Measurements from ENCODE around the gene PHYH.

The PHYH gene

GRCh38 chr10:13317474-13317873, 17.6 kb upstream of the PHYH start:
- H3K9me3 ChIP-seq (ENCODE audit: insufficient read depth, low read length) = no peaks in the 10 kb centered on the region
- no peak for DNase-seq (ENCODE audit: low read depth, low spot score)
- H3K9ac ChIP-seq (ENCODE audit: insufficient read length, low read depth) = no peak overlapping the region
- H3K36me3 ChIP-seq (ENCODE audit: insufficient read depth, insufficient read length, low read length) = peaks cover 30% of the 10 kb centered on the region
- no peaks in the 10 kb centered on the region for H3K27me3 ChIP-seq (ENCODE audit: insufficient read depth, insufficient read length)
- no peak for TF ChIP-seq YY1 (IDR thresholded peaks at IDR 0.05; ENCODE audit: insufficient read depth, insufficient read length)
- TF ChIP-seq ZNF274 (IDR thresholded peaks at IDR 0.05; ENCODE audit: low read depth, low read length) = no peak
- TF ChIP-seq SUZ12 (IDR thresholded peaks at IDR 0.05; ENCODE audit: extremely low read depth, insufficient read depth, insufficient read length) = no peak
- no peaks in the 10 kb centered on the region for H3K4me1 ChIP-seq (ENCODE audit: insufficient read depth, insufficient read length)
- H3K4me3 ChIP-seq (ENCODE audit: insufficient read length, low read depth) = no peak overlapping the region

- Histone ChIP-seq H3K9ac (ENCODE audit: insufficient read length, low read depth) (no peak overlapping the region), H3K4me3 (ENCODE audit: insufficient read length, low read depth) (no peak overlapping the region), H3K27me3 (ENCODE audit: insufficient read depth, insufficient read length) (no peaks in the 10 kb centered on the region), H3K9me3 (ENCODE audit: insufficient read depth, low read length) (no peaks in the 10 kb centered on the region), H3K36me3 (ENCODE audit: insufficient read depth, insufficient read length, low read length) (peaks cover 26% of the 10 kb centered on the region), H3K4me1 (ENCODE audit: insufficient read depth, insufficient read length) (no peaks in the 10 kb centered on the region)
- no peak for TF ChIP-seq YY1 (IDR thresholded peaks at IDR 0.05; ENCODE audit: insufficient read depth, insufficient read length)
- no peak for TF ChIP-seq SUZ12 (IDR thresholded peaks at IDR 0.05; ENCODE audit: extremely low read depth, insufficient read depth, insufficient read length)
- TF ChIP-seq ZNF274 (IDR thresholded peaks at IDR 0.05; ENCODE audit: low read depth, low read length) = no peak
- DNase-seq (ENCODE audit: low read depth, low spot score) = no peak
Measured at GRCh38 chr10:13316635-13317311, 16.9 kb upstream of the PHYH start.

GRCh38 chr10:13315361-13315760, 15.5 kb upstream of the PHYH start:
- Histone ChIP-seq H3K9me3 (ENCODE audit: insufficient read depth, low read length) (no peaks in the 10 kb centered on the region), H3K9ac (ENCODE audit: insufficient read length, low read depth) (no peak overlapping the region), H3K36me3 (ENCODE audit: insufficient read depth, insufficient read length, low read length) (peaks cover 12% of the 10 kb centered on the region), H3K4me3 (ENCODE audit: insufficient read length, low read depth) (no peak overlapping the region), H3K4me1 (ENCODE audit: insufficient read depth, insufficient read length) (no peaks in the 10 kb centered on the region), H3K27me3 (ENCODE audit: insufficient read depth, insufficient read length) (no peaks in the 10 kb centered on the region)
- no peak for DNase-seq (ENCODE audit: low read depth, low spot score)
- TF ChIP-seq YY1 (IDR thresholded peaks at IDR 0.05; ENCODE audit: insufficient read depth, insufficient read length) = no peak
- no peak for TF ChIP-seq ZNF274 (IDR thresholded peaks at IDR 0.05; ENCODE audit: low read depth, low read length)
- no peak for TF ChIP-seq SUZ12 (IDR thresholded peaks at IDR 0.05; ENCODE audit: extremely low read depth, insufficient read depth, insufficient read length)

GRCh38 chr10:13311177-13311575, 11.3 kb upstream of the PHYH start:
- H3K4me3 ChIP-seq (ENCODE audit: insufficient read length, low read depth) = no peak overlapping the region
- H3K4me1 ChIP-seq (ENCODE audit: insufficient read depth, insufficient read length) = no peaks in the 10 kb centered on the region
- H3K9ac ChIP-seq (ENCODE audit: insufficient read length, low read depth) = no peak overlapping the region
- no peak for DNase-seq (ENCODE audit: low read depth, low spot score)
- no peaks in the 10 kb centered on the region for H3K27me3 ChIP-seq (ENCODE audit: insufficient read depth, insufficient read length)
- no peak for TF ChIP-seq YY1 (IDR thresholded peaks at IDR 0.05; ENCODE audit: insufficient read depth, insufficient read length)
- no peak for TF ChIP-seq SUZ12 (IDR thresholded peaks at IDR 0.05; ENCODE audit: extremely low read depth, insufficient read depth, insufficient read length)
- TF ChIP-seq ZNF274 (IDR thresholded peaks at IDR 0.05; ENCODE audit: low read depth, low read length) = no peak
- no peaks in the 10 kb centered on the region for H3K36me3 ChIP-seq (ENCODE audit: insufficient read depth, insufficient read length, low read length)
- no peaks in the 10 kb centered on the region for H3K9me3 ChIP-seq (ENCODE audit: insufficient read depth, low read length)

GRCh38 chr10:13310518-13311176, 10.8 kb upstream of the PHYH start:
- no peak for DNase-seq (ENCODE audit: low read depth, low spot score)
- no peak overlapping the region for H3K4me3 ChIP-seq (ENCODE audit: insufficient read length, low read depth)
- no peaks in the 10 kb centered on the region for H3K36me3 ChIP-seq (ENCODE audit: insufficient read depth, insufficient read length, low read length)
- TF ChIP-seq YY1 (IDR thresholded peaks at IDR 0.05; ENCODE audit: insufficient read depth, insufficient read length) (no peak), ZNF274 (IDR thresholded peaks at IDR 0.05; ENCODE audit: low read depth, low read length) (no peak), SUZ12 (IDR thresholded peaks at IDR 0.05; ENCODE audit: extremely low read depth, insufficient read depth, insufficient read length) (no peak)
- H3K4me1 ChIP-seq (ENCODE audit: insufficient read depth, insufficient read length) = no peaks in the 10 kb centered on the region
- H3K27me3 ChIP-seq (ENCODE audit: insufficient read depth, insufficient read length) = no peaks in the 10 kb centered on the region
- H3K9ac ChIP-seq (ENCODE audit: insufficient read length, low read depth) = no peak overlapping the region
- H3K9me3 ChIP-seq (ENCODE audit: insufficient read depth, low read length) = no peaks in the 10 kb centered on the region

GRCh38 chr10:13309792-13310191, 9.9 kb upstream of the PHYH start:
- Histone ChIP-seq H3K27me3 (ENCODE audit: insufficient read depth, insufficient read length) (no peaks in the 10 kb centered on the region), H3K9me3 (ENCODE audit: insufficient read depth, low read length) (no peaks in the 10 kb centered on the region), H3K36me3 (ENCODE audit: insufficient read depth, insufficient read length, low read length) (no peaks in the 10 kb centered on the region), H3K4me3 (ENCODE audit: insufficient read length, low read depth) (no peak overlapping the region), H3K9ac (ENCODE audit: insufficient read length, low read depth) (no peak overlapping the region), H3K4me1 (ENCODE audit: insufficient read depth, insufficient read length) (no peaks in the 10 kb centered on the region)
- TF ChIP-seq YY1 (IDR thresholded peaks at IDR 0.05; ENCODE audit: insufficient read depth, insufficient read length) (no peak), ZNF274 (IDR thresholded peaks at IDR 0.05; ENCODE audit: low read depth, low read length) (no peak), SUZ12 (IDR thresholded peaks at IDR 0.05; ENCODE audit: extremely low read depth, insufficient read depth, insufficient read length) (no peak)
- DNase-seq (ENCODE audit: low read depth, low spot score) = no peak

- TF ChIP-seq ZNF274 (IDR thresholded peaks at IDR 0.05; ENCODE audit: low read depth, low read length) = no peak
- TF ChIP-seq YY1 (IDR thresholded peaks at IDR 0.05; ENCODE audit: insufficient read depth, insufficient read length) = no peak
- TF ChIP-seq SUZ12 (IDR thresholded peaks at IDR 0.05; ENCODE audit: extremely low read depth, insufficient read depth, insufficient read length) = no peak
- no peaks in the 10 kb centered on the region for H3K9me3 ChIP-seq (ENCODE audit: insufficient read depth, low read length)
- H3K4me1 ChIP-seq (ENCODE audit: insufficient read depth, insufficient read length) = no peaks in the 10 kb centered on the region
- no peaks in the 10 kb centered on the region for H3K27me3 ChIP-seq (ENCODE audit: insufficient read depth, insufficient read length)
- no peaks in the 10 kb centered on the region for H3K36me3 ChIP-seq (ENCODE audit: insufficient read depth, insufficient read length, low read length)
- no peak overlapping the region for H3K9ac ChIP-seq (ENCODE audit: insufficient read length, low read depth)
- DNase-seq (ENCODE audit: low read depth, low spot score) = no peak
- no peak overlapping the region for H3K4me3 ChIP-seq (ENCODE audit: insufficient read length, low read depth)
Measured at GRCh38 chr10:13308096-13308495, 8.2 kb upstream of the PHYH start.
